ENCODE data around the gene NASP. TPM values are rescaled to one million over a fixed set of nuclear protein-coding genes. Genes with fewer than 3 reads are reported as not detected.

NASP gene
- total RNA-seq, 4 donors from 2014 or later: 51.4 to 60.6 (median 53.5) TPM

GRCh38 chr1:45619149-45619921, 35.5 kb downstream of the NASP start:
- TF ChIP-seq POLR2AphosphoS5 (IDR thresholded peaks at IDR 0.05) (peak; percentile 45 to 51), POLR2A (IDR thresholded peaks at IDR 0.05; ENCODE audit: low read depth) (no peak)
- H3K27me3 ChIP-seq: no peaks in the 10 kb centered on the region
- H3K9me3 ChIP-seq: no peaks in the 10 kb centered on the region
- WGBS: 64% methylated on average over 5 of the region's 8 CpGs
- H3K27ac ChIP-seq (replicated peaks in 1 of 4): peak overlapping the region; percentile 13 to 62 (median 40)
- H3K4me3 ChIP-seq: no peak overlapping the region
- peaks cover 14 to 41% (median 29%) of the 10 kb centered on the region in 4 donors for H3K4me1 ChIP-seq
- H3K36me3 ChIP-seq: peaks cover 40 to 64% (median 57%) of the 10 kb centered on the region in 4 donors
- DNase-seq (ENCODE audit: extremely low spot score): no peak
- intact Hi-C loops (cut with DNase I): no loop called here

- 89% methylated on average over 15 of the region's 17 CpGs for WGBS
- Histone ChIP-seq H3K27ac (replicated peaks in 1 of 4) (peak overlapping the region; percentile 28 to 57 (median 50)), H3K9me3 (no peaks in the 10 kb centered on the region), H3K4me3 (no peak overlapping the region), H3K27me3 (no peaks in the 10 kb centered on the region), H3K4me1 (peaks cover 14 to 41% (median 29%) of the 10 kb centered on the region in 4 donors), H3K36me3 (peaks cover 28 to 56% (median 47%) of the 10 kb centered on the region in 4 donors)
- intact Hi-C loops (cut with DNase I): no loop called here
- DNase-seq (ENCODE audit: extremely low spot score): no peak
- TF ChIP-seq POLR2A (IDR thresholded peaks at IDR 0.05; ENCODE audit: low read depth) (no peak), POLR2AphosphoS5 (IDR thresholded peaks at IDR 0.05) (no peak), EP300 (IDR thresholded peaks at IDR 0.05) (no peak)
- TF ChIP-seq, protein P1, sequence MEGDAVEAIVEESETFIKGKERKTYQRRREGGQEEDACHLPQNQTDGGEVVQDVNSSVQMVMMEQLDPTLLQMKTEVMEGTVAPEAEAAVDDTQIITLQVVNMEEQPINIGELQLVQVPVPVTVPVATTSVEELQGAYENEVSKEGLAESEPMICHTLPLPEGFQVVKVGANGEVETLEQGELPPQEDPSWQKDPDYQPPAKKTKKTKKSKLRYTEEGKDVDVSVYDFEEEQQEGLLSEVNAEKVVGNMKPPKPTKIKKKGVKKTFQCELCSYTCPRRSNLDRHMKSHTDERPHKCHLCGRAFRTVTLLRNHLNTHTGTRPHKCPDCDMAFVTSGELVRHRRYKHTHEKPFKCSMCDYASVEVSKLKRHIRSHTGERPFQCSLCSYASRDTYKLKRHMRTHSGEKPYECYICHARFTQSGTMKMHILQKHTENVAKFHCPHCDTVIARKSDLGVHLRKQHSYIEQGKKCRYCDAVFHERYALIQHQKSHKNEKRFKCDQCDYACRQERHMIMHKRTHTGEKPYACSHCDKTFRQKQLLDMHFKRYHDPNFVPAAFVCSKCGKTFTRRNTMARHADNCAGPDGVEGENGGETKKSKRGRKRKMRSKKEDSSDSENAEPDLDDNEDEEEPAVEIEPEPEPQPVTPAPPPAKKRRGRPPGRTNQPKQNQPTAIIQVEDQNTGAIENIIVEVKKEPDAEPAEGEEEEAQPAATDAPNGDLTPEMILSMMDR (IDR thresholded peaks at IDR 0.05): no peak
Observed at GRCh38 chr1:45620588-45621500, 37.0 kb downstream of the NASP start.

GRCh38 chr1:45621501-45621836, 37.6 kb downstream of the NASP start:
- intact Hi-C loops (cut with DNase I): no loop called here
- Histone ChIP-seq H3K4me3 (no peak overlapping the region), H3K36me3 (peaks cover 25 to 56% (median 47%) of the 10 kb centered on the region in 4 donors), H3K9me3 (no peaks in the 10 kb centered on the region), H3K27me3 (no peaks in the 10 kb centered on the region), H3K27ac (replicated peaks in 1 of 4) (peak overlapping the region; percentile 28 to 57 (median 50)), H3K4me1 (peaks cover 14 to 41% (median 29%) of the 10 kb centered on the region in 4 donors)
- 43% methylated on average over 2 of the region's 3 CpGs for WGBS
- TF ChIP-seq, protein P1 (IDR thresholded peaks at IDR 0.05): no peak
- TF ChIP-seq POLR2A (IDR thresholded peaks at IDR 0.05; ENCODE audit: low read depth): no peak
- TF ChIP-seq EP300 (IDR thresholded peaks at IDR 0.05): no peak
- no peak for TF ChIP-seq POLR2AphosphoS5 (IDR thresholded peaks at IDR 0.05)
- DNase-seq (ENCODE audit: extremely low spot score): no peak

- 66% methylated on average over 8 of the region's 18 CpGs for WGBS
- no peak for DNase-seq (ENCODE audit: extremely low spot score)
- Histone ChIP-seq H3K27me3 (no peaks in the 10 kb centered on the region), H3K36me3 (peaks cover 19 to 56% (median 45%) of the 10 kb centered on the region in 4 donors), H3K27ac (replicated peaks in 1 of 4) (peak overlapping the region; percentile 28 to 57 (median 51)), H3K9me3 (no peaks in the 10 kb centered on the region), H3K4me3 (peak overlapping the region; percentile 37 to 43 (median 38)), H3K4me1 (peaks cover 14 to 41% (median 29%) of the 10 kb centered on the region in 4 donors)
- intact Hi-C loops (cut with DNase I): no loop called here
- TF ChIP-seq POLR2A (IDR thresholded peaks at IDR 0.05; ENCODE audit: low read depth) (no peak), POLR2AphosphoS5 (IDR thresholded peaks at IDR 0.05) (no peak), EP300 (IDR thresholded peaks at IDR 0.05) (no peak)
- TF ChIP-seq, protein P1 (IDR thresholded peaks at IDR 0.05): no peak
Observed at GRCh38 chr1:45621895-45622523, 38.2 kb downstream of the NASP start.

Data from esophagus muscularis mucosa (tissue), 4 donors.